HG03460 (cell line): Measurements from ENCODE around the gene ZNF878.
"Not testable (repeated sequence)": the region's sequence is repeated elsewhere in the genome, so short reads cannot be mapped to it uniquely, and the experiment has no call there.

Experiments
- ATAC-seq: cut with Tn5 transposase; IDR thresholded peaks from one replicate; pipeline ENCODE4 v1.9.1; 2021; ENCODE audit not compliant: unreplicated experiment

Gene ZNF878

DNA sequence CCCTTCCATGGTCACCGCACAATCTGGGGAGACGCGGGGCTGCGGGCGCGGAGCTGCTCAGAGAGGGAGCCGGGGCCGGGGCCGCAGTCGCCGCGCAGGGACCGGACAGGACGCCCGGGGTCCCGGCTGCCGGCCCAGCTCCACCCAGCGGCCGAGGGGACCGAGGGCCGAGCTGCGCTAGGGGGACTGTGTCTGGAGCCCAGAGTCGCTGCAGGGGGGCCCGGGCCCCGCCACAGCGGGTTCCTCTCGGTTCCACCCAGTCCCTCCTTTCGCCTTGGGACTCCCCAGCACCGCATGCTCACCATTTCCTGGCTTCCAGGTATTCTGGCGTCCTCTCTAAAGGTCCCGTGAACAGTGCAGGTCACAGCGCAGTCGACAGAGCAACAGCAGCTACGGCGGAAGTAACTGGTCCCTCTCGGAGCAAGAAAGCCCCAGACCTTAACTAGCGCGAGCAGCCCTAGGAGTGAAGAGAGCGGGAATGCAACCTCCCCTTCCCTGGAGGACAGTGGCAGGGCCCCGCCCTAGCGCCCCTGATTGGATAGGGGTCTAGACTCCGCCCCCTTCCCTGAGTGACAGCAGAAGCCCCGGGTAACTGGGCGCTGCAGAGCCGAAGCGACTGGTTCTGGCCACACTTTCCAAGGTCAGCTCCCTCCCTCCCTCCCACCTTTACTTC lies at the start of gene ZNF878:
TSS of gene ZNF878 (minus strand) at position 465 of the 673 bp plus-strand sequence. CDS start at position 305, 160 bp downstream.
- ATAC-seq: peak; percentile 73

DNA sequence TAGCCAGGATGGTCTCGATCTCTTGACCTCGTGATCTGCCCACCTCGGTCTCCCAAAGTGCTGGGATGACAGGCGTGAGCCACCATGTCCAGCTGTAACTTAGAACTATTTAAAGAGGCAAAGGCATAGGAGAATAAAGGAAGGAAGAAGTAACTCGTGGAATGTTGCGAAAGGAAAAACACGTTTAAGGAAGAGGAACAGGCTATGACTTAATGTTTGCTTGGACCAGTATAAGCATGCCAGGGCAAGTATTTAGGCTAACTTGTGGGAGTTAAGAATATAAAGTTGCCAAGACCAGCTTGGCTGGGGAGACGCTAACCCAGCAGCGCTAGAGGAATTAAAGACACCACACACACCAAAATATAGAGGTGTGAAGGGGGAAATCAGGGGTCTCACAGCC lies 45.3 kb upstream of the ZNF878 start:
- no peak for ATAC-seq

DNA sequence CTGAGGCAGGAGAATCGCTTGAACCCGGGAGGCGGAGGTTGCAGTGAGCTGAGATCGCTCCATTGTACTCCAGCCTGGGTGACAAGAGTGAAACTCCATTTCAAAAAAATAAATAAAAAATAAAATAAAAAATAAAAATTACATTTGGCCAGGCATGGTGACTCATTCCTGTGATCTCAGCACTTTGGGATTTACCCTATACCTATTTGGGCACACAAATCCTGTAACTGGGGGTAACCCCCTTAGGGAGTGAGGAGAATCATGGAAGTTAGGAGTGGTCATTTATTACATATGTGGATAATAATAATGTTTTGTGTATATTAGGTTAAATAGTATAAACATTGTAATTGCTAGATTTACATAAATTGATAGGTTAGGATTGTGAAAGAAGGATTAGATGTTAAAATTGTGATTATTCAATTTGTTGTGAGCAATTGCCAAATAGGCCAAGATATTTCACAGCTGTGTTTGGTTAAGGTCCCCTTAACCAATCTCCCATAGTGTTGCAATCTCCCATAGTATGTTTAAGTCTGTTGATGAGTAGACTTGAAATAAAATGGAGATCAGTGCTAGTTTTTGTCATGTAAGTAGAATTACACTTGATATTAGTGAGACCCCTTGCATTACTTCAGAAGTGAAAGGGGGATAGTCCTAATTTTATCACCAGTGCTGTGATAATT lies 42.5 kb upstream of the ZNF878 start:
- ATAC-seq: no peak

DNA sequence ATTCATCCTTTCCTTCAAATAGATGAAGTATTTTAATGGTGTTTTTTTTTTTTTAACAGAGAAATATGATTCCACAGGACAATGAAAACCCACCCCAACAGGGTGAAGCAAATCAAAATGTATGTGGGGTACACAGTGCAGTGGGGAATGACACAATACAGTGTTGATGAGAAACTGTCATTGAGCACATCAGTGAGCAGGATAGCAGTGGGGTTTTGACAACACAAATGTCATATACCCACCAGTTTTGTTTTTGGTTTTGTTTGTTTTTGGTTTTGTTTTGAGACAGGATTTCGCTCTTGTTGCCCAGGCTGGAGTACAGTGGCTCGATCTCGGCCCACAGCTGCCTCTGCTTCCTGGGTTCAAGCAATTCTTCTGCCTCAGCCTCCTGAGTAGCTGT lies 41.0 kb upstream of the ZNF878 start:
- no peak for ATAC-seq

DNA sequence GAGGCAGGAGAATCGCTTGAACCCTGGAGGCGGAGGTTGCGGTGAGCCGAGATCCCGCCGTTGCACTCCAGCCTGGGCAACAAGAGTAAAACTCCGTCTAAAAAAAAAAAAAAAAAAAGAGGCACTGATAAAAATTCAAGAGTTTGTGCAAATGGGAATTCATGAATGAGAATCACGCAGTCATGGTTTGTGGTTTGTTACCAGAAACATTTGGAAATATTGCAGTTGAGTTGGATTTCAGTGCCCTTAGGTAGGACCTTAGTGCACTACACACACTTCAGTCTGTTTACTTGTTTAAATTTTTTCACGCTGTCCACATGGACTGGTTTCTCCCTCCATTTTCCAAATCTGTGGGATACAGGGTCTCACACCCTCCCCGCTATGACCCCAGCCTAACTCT lies 40.2 kb upstream of the ZNF878 start:
- no peak for ATAC-seq

DNA sequence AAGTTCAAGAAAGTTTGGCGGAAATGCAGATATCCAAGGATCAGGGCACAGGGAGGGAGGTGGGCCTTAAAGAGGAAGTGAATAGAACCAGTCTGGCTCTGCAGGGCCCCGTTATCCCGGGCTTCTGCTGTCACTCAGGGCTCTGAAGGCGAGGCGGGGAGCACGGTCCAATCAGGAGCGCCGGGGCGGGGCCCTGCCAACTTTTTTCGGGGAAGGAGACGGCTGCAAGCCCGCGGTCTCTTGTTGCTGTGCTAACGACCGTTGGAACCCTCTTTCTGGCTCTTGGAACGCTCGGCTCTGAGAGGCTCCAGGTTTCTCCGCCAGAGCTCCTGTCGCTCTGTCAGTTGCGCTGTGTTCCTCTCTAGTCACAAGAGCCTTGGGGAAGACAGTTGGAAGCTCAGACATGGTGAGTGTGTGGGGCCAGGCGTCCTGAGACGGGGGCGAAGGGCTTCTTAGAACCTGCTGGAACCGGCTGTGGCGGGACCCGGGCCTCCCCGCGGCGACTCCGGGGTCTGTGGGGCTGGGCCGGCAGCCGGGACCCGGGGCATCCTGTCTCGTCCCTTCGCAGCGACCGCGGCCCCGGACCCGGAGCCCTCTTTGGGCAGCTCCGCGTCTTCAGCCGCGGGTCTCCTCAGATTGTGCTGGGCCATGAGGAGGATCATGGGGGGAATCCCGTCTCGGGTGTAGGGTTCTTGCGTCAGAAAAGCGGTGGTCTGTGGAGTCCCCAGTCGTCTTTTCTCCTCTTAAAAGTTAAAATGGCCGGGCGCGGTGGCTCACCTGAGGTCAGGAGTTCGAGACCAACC lies 39.5 kb upstream of the ZNF878 start:
- ATAC-seq: no peak

DNA sequence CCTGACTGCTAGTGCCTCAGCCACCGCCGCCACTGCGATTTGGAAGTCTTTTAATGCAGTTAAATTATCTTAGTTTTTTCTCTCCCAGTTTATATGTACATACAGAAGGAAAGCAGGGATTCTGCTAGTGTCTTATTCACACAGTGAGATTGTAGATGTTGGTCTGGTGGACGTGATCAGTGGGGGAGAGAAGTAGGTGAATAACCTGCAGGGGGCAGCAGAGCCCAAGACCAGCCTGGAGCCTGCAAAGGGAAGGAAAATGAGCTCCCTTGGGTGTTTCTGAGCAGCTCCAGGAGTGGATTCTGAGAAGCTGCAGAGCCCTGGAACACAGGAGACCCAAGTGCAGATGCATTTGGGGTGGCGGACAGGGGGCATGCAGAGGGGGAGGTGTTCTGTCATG lies 38.0 kb upstream of the ZNF878 start:
- no peak for ATAC-seq

DNA sequence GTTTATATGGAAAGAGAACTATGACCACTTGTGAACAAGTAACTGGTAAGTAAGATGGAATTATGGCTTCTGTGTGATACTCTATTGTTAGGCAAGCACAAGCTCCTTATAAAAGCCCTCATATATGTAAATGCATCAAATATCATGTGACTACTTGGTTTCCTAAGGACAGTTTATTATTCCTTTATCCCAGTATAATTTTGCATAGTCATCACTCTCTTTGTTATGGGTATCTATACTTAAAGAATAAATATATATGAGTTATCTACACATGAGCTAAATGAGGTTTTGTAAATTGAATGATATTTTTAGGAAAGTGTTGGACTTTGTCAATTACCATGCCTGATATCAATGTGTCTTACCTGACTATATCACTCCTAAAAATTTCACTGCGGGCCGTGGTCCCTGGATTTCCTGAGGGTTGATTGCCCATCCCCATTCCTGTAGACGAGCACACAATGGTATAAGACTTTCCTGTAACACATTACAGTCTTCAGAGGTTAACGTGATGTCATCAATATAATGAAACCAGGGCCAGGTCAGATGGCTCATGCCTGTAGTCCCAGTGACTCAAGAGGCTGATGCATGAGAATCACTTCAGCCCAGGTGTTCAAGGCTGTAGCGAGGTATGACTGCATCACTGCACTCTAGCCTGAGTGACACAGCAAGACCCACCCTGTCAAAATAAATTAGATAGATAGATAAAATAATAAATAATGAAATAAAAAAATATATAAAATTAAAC lies 32.5 kb upstream of the ZNF878 start:
- no peak for ATAC-seq

DNA sequence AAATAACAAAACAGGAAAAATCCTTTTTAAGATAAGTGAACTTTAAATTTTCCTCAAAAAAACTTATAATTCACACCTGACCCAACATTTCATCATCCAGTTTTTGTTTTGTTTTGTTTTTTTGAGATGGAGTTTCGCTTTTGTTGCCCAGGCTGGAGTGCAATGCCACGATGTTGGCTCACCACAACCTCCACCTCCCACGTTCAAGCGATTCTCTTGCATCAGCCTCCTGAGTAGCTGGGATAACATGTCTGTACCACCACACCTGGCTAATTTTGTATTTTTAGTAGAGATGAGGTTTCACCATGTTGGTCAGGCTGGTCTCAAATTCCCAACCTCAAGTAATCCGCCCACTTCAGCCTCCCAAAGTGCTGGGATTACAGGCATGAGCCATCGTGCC lies 30.6 kb upstream of the ZNF878 start:
- not testable (repeated sequence) for ATAC-seq

DNA sequence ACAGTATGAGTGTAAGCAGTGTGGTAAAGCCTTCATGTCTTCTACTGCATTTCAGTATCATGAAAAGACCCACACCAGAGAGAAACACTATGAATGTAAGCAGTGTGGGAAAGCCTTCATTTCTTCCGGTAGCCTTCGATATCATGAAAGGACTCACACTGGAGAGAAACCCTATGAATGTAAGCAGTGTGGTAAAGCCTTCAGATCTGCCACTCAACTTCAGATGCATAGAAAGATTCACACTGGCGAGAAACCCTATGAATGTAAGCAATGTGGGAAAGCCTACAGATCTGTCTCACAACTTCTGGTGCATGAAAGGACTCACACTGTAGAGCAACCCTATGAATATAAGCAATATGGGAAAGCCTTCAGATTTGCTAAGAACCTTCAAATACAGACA lies 24.6 kb upstream of the ZNF878 start:
- no peak for ATAC-seq

DNA sequence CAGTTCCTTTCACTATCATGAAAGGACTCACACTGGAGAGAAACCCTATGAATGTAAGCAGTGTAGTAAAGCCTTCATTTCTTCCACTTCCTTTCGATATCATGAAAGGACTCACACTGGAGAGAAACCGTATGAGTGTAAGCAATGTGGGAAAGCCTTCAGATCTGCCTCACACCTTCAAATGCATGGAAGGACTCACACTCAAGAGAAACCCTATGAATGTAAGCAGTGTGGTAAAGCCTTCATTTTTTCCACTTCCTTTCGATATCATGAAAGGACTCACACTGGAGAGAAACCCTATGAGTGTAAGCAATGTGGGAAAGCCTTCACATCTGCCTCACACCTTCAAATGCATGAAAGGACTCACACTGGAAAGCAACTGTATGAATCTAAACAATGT lies 23.6 kb upstream of the ZNF878 start:
- ATAC-seq: not testable (repeated sequence)

DNA sequence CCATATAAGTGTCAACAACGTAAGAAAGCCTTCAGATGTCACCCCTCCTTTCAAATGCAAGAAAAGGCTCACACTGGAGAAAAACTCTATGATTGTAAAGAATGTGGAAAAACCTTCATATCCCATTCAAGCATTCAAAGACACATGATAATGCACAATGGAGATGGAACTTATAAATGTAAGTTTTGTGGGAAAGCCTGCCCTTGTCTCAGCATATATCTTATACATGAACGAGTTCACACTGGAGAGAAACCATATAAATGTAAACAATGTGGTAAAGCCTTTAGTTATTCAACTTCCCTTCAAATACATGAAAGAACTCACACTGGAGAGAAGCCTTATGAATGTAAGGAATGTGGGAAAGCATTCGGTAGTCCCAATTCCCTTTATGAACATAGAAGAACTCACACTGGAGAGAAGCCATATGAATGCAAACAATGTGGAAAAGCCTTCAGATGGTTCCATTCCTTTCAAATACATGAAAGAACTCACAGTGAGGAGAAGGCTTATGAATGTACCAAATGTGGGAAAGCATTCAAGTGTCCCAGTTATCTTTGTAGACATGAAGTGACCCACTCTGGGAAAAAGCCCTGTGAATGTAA lies 22.9 kb upstream of the ZNF878 start:
- ATAC-seq: no peak

DNA sequence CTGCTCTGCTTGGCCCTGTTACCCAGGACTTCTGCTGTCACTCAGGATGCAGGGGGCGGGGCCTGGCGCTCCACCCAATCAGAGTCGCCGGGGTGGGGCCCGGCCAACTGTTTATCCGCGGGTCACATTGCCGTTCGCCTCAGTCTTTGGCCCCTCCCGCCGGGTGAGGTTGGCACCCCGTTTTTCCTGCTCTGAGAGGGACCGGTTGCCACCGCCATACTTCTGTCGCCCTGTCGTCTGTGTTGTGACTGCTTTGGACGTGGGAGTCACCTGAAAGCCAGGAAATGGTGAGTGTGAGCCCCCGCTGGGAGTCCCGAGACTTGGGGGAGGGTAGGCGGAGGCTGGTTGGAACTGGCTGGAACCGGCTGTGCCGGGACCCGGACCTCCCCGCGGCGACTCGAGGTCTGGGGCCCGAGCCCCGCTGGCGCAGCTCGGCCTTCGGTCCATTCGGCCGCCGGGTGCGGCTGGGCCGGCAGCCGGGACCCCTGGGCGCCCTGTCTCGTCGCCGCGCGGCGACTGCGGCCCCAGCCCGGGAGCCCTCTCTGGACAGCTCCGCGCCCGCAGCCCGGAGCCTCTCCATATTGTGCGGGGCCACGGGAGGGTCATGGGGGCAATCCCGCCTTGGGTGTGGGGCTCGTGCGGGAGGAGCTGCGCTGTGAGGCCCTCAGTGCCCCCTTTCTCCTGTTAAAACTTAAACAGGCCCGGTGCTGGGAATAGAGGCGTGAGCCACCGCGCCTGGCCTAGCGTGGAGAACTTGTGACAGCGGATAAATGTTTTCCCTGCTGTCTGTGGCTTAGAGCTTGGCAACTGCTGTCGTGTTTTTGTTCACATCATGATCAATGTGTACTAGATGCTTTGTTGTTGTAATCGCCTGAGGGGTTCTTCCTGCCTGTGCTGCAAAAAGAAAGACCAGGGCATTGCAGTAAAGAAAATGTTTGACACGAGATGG lies 12.1 kb upstream of the ZNF878 start, which contains the start of gene ZNF844:
TSS of gene ZNF844 (plus strand) at position 142 of the 949 bp plus-strand sequence. CDS start at position 285, 143 bp downstream.
- ATAC-seq: peak; percentile 81

DNA sequence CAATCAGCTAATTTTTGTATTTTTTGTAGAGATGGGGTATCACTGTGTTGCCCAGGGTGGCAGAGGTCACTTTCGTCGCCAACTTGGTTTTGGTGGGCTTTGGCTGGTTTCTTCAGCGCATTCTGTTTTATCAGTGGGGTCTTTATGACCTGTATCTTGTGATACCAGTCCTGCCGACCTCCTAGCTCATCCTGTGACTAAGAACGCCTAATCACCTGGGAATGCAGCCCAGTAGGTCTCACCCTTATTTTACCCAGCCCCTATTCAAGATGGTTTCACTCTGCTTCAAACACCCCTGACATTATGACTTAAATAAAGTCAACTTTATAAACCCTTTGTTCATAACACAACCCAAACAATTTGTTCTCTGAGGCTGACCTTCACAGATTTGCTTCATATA lies 3.0 kb upstream of the ZNF878 start:
- no peak for ATAC-seq

DNA sequence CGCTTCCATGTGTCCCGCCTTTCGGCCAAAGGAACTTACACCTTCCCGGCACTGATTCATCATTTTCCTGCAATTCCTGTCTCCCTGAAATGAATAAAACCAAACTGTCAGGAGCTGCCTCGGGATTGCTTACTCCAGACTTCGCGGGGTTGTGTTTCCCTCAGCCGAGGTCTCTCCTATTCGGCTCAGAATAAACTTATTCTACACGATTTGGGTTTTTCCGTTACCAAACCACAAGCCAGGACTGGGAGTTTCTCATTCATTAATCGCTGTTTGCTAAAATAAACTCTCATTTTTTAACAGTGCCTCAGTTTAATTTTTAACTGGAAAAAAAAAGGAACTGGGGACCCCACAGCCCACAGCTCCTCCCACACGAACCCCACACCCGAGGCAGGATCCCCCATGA lies 667 bp downstream of the ZNF878 start:
- ATAC-seq: peak; percentile 17

DNA sequence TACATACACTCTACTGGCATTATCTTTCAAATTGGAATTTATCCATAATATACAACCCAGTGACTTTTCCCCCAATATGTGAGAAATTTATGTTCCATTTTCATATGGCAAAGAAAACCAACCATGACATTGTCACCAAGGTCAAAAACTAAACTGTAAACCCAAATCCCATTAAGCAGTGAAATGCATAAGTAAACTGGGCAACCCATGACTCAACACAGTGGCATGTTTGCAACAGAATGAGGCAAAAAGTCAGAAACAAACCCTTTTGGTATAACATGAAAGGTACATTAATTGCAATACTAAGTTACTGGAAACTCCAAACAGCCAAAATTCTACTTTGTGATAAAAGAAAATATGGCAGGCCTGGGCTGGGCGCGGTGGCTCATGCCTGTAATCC lies 4.9 kb downstream of the ZNF878 start:
- no peak for ATAC-seq

DNA sequence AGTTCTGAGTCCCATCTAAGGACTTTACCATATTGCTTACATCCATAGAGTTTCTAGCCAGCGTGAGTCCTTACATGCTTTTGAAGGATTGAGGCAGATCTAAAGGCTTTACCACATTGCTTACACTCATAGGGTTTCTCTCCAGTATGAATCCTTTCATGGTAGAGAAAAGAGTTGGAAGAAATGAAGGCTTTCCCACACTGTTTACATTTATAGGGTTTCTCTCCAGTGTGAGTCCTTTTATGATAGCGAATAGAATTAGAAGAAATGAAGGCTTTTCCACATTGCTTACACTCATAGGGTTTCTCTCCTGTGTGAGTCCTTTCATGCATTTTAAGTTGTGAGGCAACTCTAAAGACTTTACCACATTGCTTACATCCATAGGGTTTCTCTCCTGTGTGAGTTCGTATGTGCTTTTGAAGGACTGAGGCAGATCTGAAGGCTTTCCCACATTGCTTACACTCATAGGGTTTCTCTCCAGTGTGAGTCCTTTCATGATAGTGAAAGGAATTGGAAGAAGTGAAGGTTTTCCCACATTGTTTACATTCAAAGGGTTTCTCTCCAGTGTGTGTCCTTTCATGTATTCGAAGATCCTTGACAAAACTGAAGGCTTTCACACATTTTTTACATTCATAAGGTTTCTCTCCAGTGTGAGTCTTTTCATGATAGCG lies 8.9 kb downstream of the ZNF878 start:
- no peak for ATAC-seq

DNA sequence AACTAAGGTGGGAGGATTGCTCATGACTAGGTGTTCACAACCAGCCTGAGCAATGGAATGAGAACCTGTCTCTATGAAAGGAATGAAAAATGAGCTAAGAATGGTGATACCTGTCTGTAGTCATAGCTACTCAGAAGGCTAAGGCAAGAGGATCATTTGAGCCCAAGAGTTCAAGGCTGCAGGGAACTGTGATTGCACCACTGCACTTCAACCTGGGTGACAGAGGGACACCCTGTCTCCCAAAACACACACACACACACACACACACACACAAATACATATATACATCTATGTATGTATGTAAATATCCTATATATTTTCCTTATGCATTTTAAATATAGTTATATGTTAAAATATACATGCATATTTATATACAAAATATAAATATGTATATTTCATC lies 9.9 kb downstream of the ZNF878 start:
- no peak for ATAC-seq
